ENCODE data around the gene RENBP.

- TF ChIP-seq POLR2AphosphoS5 (IDR thresholded peaks at IDR 0.05; ENCODE audit: borderline replicate concordance, low read depth, low read length) = no peak
- TF ChIP-seq EZH2 (IDR thresholded peaks at IDR 0.05) = no peak
- no peak for TF ChIP-seq FOXP2 (optimal IDR thresholded peaks at IDR 0.05; ENCODE audit: control extremely low read depth, extremely low read length, insufficient read depth)
Observed at GRCh38 chrX:153926552-153926857, 17.9 kb downstream of the RENBP start.
